ENCODE measurements around the gene FAM241A. TPM values are rescaled to one million over a fixed set of nuclear protein-coding genes. Genes with fewer than 3 reads are reported as not detected.

FAM241A gene
- total and polyA plus RNA-seq, 9 of the 15 experiments (the other 6 are each of a cell fraction or from before 2014, with no cell fraction given): 2.3 to 8.5 (median 5.3) TPM

DNA sequence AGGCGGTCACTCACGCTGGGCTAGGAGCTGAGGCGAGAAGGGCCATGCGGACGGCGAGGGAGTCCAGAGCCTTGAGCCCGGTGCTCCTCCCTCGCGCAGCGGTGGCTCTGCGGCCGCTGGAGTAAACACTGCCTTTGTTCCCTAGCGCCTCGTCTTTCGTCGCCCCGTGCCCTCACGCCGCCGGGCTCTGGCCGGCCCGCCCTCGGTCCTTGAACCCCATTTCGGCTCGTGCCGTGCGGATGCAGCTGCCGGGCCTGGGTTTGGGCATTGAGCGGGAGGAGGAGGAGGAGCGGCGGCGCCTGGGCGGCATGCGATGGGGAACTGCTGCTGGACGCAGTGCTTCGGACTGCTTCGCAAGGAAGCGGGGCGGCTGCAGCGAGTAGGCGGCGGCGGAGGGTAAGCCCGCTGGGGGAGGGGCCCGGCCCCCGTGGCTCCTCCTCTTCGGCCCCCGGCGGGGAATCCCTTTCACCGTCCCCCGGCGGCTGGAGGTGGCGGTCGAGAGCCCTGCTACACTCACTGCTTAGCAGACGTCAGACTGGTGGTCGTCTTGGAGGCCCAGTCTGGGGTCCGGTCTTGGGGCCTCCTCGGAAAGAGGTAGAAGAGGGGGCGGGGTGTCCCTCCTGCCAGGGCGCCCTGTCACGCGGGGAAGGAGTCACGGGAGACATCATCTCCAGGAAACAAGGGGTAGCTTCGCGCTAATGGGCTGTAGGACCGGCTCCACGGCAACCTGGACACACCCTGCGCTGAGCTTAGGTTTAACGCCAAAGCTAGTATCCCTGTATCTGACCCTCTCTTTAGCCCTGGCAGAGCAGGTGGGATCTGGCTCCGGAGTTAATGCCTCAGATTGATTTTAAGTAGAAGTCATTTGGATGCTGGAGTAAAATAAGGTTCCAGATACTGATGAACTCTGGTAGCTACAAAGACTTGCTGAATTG lies 86.8 kb downstream of the FAM241A start, which contains the start of gene AP1AR (continued):
- TF ChIP-seq, protein P1, sequence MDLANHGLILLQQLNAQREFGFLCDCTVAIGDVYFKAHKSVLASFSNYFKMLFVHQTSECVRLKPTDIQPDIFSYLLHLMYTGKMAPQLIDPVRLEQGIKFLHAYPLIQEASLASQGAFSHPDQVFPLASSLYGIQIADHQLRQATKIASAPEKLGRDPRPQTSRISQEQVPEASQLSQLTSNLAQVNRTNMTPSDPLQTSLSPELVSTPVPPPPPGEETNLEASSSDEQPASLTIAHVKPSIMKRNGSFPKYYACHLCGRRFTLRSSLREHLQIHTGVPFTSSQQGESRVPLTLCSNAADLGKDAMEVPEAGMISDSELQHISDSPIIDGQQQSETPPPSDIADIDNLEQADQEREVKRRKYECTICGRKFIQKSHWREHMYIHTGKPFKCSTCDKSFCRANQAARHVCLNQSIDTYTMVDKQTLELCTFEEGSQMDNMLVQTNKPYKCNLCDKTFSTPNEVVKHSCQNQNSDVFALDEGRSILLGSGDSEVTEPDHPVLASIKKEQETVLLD (IDR thresholded peaks at IDR 0.05): 0 out of 2 replicates have a peak, but pooled peaks have one; percentile 56
- peak in 1 of 2 experiments; percentile 34; a peak in 1 of 4 replicates for TF ChIP-seq TEAD1 (CRISPR knock-in tag; IDR thresholded peaks at IDR 0.05)
- TF ChIP-seq, protein P2, sequence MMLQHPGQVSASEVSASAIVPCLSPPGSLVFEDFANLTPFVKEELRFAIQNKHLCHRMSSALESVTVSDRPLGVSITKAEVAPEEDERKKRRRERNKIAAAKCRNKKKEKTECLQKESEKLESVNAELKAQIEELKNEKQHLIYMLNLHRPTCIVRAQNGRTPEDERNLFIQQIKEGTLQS (IDR thresholded peaks at IDR 0.05): no peak
- TF ChIP-seq, protein P2 (CRISPR knock-in tag; conservative IDR thresholded peaks at IDR 0.05): no peak
- TF ChIP-seq BRCA1 (IDR thresholded peaks at IDR 0.05): no peak
- TF ChIP-seq BRCA1 (CRISPR knock-in tag; IDR thresholded peaks at IDR 0.05): no peak
- no peak for TF ChIP-seq SRSF9 (IDR thresholded peaks at IDR 0.05; ENCODE audit: borderline replicate concordance, low read depth, low read length)
- no peak for TF ChIP-seq RCOR1 (IDR thresholded peaks at IDR 0.05; ENCODE audit: borderline replicate concordance in 1 of 2, low read depth in 2 of 2, low read length in 2 of 2)
- no peak for TF ChIP-seq ZNF695 (CRISPR knock-in tag; IDR thresholded peaks at IDR 0.05)
- no peak for TF ChIP-seq DDX20 (tag; IDR thresholded peaks at IDR 0.05; ENCODE audit: low read depth)
- no peak for TF ChIP-seq SRSF3 (IDR thresholded peaks at IDR 0.05; ENCODE audit: insufficient read depth, low read length)
- TF ChIP-seq, protein P3, sequence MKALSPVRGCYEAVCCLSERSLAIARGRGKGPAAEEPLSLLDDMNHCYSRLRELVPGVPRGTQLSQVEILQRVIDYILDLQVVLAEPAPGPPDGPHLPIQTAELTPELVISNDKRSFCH (CRISPR knock-in tag; IDR thresholded peaks at IDR 0.05): no peak
- TF ChIP-seq, protein P3 (tag; IDR thresholded peaks at IDR 0.05): peak; percentile 76; the same call in 1 of the 2 replicates
- TF ChIP-seq, protein P4, sequence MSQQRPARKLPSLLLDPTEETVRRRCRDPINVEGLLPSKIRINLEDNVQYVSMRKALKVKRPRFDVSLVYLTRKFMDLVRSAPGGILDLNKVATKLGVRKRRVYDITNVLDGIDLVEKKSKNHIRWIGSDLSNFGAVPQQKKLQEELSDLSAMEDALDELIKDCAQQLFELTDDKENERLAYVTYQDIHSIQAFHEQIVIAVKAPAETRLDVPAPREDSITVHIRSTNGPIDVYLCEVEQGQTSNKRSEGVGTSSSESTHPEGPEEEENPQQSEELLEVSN (IDR thresholded peaks at IDR 0.05; ENCODE audit: borderline replicate concordance in 1 of 2, extremely low read depth in 1 of 2, insufficient read depth in 1 of 2, insufficient read length in 1 of 2, low read depth in 1 of 2, low read length in 1 of 2, poor library complexity in 1 of 2, severe bottlenecking in 1 of 2): peak in 1 of 2 experiments; percentile 65
- TF ChIP-seq ZC3H11A (IDR thresholded peaks at IDR 0.05; ENCODE audit: low read depth, low read length): no peak
- TF ChIP-seq CBX3 (IDR thresholded peaks at IDR 0.05; ENCODE audit: borderline replicate concordance in 1 of 2, low read length in 2 of 2): peak in 1 of 2 experiments; percentile 13; a peak in 1 of 3 replicates
- TF ChIP-seq CREB1 (IDR thresholded peaks at IDR 0.05): no peak
- 0 out of 2 replicates have a peak, but pooled peaks have one; percentile 1 for TF ChIP-seq CREB1 (CRISPR knock-in tag; IDR thresholded peaks at IDR 0.05)
- no peak for TF ChIP-seq MIER1 (IDR thresholded peaks at IDR 0.05; ENCODE audit: low read depth)
- TF ChIP-seq SMARCC2 (IDR thresholded peaks at IDR 0.05; ENCODE audit: low read depth): no peak; the same call in 1 of the 2 replicates
- no peak for TF ChIP-seq ZNF668 (CRISPR knock-in tag; IDR thresholded peaks at IDR 0.05)
- TF ChIP-seq ZBTB7A (IDR thresholded peaks at IDR 0.05; ENCODE audit: borderline replicate concordance, control insufficient read depth, low read depth, low read length): peak; percentile 53; the same call in 1 of the 2 replicates
- peak; percentile 17; the same call in 1 of the 2 replicates for TF ChIP-seq MBD2 (IDR thresholded peaks at IDR 0.05; ENCODE audit: borderline replicate concordance, low read depth)
- TF ChIP-seq RFX1 (IDR thresholded peaks at IDR 0.05): peak; percentile 59

Data from K562 (cell line).